MM.1S (cell line): ENCODE measurements around the gene MPND.

ENCODE experiments used
- DNase-seq: peaks from one replicate; pipeline ENCODE4 v3.0.0-alpha.2; 2015
- H2AFZ ChIP-seq: fragments of 300-600 bp; sonication (generic); 2 replicates; pipeline ENCODE4 v1.6.0; 2016; ENCODE audit warnings: antibody characterized with exemption, low read length
- H3F3A ChIP-seq: fragments of 300-600 bp; sonication (generic); 2 replicates; pipeline ENCODE4 v1.6.1; 2016; ENCODE audit warnings: mild to moderate bottlenecking, antibody characterized with exemption, low read length, moderate library complexity, mixed read lengths; ENCODE audit not compliant: insufficient read depth
- H3K27ac ChIP-seq: fragments of 300-600 bp; sonication (generic); 2 replicates; pipeline ENCODE4 v1.5.1; 2016; ENCODE audit warnings: mild to moderate bottlenecking, low read length
- H3K27me3 ChIP-seq: fragments of 300-600 bp; sonication (generic); replicated peaks from 2 replicates; pipeline ENCODE4 v1.6.0; 2016; ENCODE audit warnings: low read length; ENCODE audit not compliant: insufficient read depth
- H3K36me3 ChIP-seq: fragments of 300-600 bp; sonication (generic); replicated peaks from 2 replicates; pipeline ENCODE4 v1.6.1; 2016; ENCODE audit warnings: mild to moderate bottlenecking, low read length, mixed read lengths; ENCODE audit not compliant: insufficient read depth
- H3K4me1 ChIP-seq: fragments of 300-600 bp; sonication (generic); 2 replicates; pipeline ENCODE4 v1.6.1; 2016; ENCODE audit warnings: low read length, mixed read lengths
- H3K4me2 ChIP-seq: fragments of 300-600 bp; sonication (generic); 2 replicates; pipeline ENCODE4 v1.6.0; 2016; ENCODE audit warnings: low read depth, low read length
- H3K4me3 ChIP-seq: fragments of 300-600 bp; sonication (generic); 2 replicates; pipeline ENCODE4 v1.5.1; 2016; ENCODE audit warnings: low read length, mixed read lengths
- H3K79me2 ChIP-seq: fragments of 300-600 bp; sonication (generic); 2 replicates; pipeline ENCODE4 v1.6.1; 2016; ENCODE audit warnings: mixed run types, low read length, mixed read lengths
- H3K9ac ChIP-seq: fragments of 300-600 bp; sonication (generic); 2 replicates; pipeline ENCODE4 v1.6.1; 2016; ENCODE audit warnings: low read length, mixed read lengths
- H3K9me2 ChIP-seq: fragments of 300-600 bp; sonication (generic); replicated peaks from 2 replicates; pipeline ENCODE4 v1.6.1; 2016; ENCODE audit warnings: mild to moderate bottlenecking, low read length, mixed read lengths; ENCODE audit not compliant: insufficient read depth
- H3K9me3 ChIP-seq: fragments of 300-600 bp; sonication (generic); replicated peaks from 2 replicates; pipeline ENCODE4 v1.6.1; 2016; ENCODE audit warnings: mild to moderate bottlenecking, low read length, mixed read lengths; ENCODE audit not compliant: insufficient read depth
- H4K20me1 ChIP-seq: fragments of 300-600 bp; sonication (generic); 2 replicates; pipeline ENCODE4 v1.6.1; 2016; ENCODE audit warnings: mild to moderate bottlenecking, low read length, moderate library complexity, mixed read lengths; ENCODE audit not compliant: insufficient read depth
- EZH2 ChIP-seq: fragments of 300-600 bp; sonication (generic); optimal IDR thresholded peaks from 2 replicates; pipeline ENCODE3; 2017; ENCODE audit warnings: low read depth, mild to moderate bottlenecking, antibody characterized with exemption, low read length, mixed read lengths
- EZH2phosphoT487 ChIP-seq: fragments of 300-600 bp; sonication (generic); IDR thresholded peaks from 2 replicates; pipeline ENCODE4 v1.6.1; 2018; ENCODE audit warnings: antibody characterized with exemption, low read length
- TF ChIP-seq, protein P1 (sequence below): fragments of 300-600 bp; sonication (generic); IDR thresholded peaks from 2 replicates; pipeline ENCODE4 v1.5.1; 2016; ENCODE audit warnings: antibody characterized with exemption, low read length, mixed read lengths

Gene MPND

DNA sequence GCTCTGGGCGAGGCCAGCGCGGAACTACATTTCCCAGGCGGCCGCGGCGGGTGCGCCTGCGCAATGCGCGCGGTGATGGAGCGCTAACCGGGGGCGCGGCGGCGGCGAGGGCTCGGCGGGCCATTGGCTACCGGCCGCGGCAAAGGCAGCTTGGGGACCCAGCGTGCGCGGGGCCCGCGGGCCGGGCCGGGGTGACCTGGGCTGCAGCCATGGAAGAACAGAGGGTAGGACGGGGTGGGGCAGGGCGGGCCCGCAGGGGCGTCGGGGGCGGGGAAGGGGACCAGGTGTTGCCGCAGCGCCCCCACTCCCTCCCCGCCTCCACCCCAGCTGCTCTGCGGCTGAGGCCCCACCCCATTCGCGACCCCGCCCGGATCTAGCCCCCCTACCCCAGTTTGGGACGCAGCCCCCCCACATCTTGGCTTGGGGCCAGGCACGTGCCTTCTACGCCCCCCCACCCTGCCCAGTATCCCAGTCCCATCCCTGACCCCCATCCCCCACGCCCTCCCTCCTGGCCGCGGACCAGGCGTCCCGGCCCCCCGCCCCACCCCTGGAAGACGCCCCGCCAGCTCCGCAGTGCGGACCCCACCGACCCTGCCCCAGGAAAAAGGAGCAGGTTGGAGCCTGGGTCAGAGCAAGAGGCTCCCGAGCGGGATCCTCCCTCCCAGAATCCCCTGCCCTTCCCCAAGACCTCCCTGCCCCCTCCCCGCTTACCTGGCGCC, 38.7 kb upstream of the MPND start, which contains the start of gene FSD1:
Gene FSD1 (plus strand): TSS at position 61 of the 719 bp plus-strand sequence. CDS start 149 bp downstream, at position 210.
- Histone ChIP-seq H3F3A (no peaks in the 10 kb centered on the region), H3K9ac (no peak within 1 kb of the TSS), H4K20me1 (no peaks in the 10 kb centered on the region), H3K4me1 (no peaks in the 10 kb centered on the region), H3K27ac (no peak within 1 kb of the TSS), H3K36me3 (no peaks in the 10 kb centered on the region), H3K79me2 (no peaks in the 10 kb centered on the region), H2AFZ (no peak within 1 kb of the TSS), H3K27me3 (peaks cover 81% of the 10 kb centered on the region), H3K9me2 (no peaks in the 10 kb centered on the region), H3K4me3 (no peak within 1 kb of the TSS), H3K9me3 (no peaks in the 10 kb centered on the region), H3K4me2 (no peak within 1 kb of the TSS)
- TF ChIP-seq EZH2phosphoT487, result no peak
- TF ChIP-seq, protein P1, sequence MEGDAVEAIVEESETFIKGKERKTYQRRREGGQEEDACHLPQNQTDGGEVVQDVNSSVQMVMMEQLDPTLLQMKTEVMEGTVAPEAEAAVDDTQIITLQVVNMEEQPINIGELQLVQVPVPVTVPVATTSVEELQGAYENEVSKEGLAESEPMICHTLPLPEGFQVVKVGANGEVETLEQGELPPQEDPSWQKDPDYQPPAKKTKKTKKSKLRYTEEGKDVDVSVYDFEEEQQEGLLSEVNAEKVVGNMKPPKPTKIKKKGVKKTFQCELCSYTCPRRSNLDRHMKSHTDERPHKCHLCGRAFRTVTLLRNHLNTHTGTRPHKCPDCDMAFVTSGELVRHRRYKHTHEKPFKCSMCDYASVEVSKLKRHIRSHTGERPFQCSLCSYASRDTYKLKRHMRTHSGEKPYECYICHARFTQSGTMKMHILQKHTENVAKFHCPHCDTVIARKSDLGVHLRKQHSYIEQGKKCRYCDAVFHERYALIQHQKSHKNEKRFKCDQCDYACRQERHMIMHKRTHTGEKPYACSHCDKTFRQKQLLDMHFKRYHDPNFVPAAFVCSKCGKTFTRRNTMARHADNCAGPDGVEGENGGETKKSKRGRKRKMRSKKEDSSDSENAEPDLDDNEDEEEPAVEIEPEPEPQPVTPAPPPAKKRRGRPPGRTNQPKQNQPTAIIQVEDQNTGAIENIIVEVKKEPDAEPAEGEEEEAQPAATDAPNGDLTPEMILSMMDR, result no peak
- TF ChIP-seq EZH2, result no peak
- DNase-seq, result no peak

DNA sequence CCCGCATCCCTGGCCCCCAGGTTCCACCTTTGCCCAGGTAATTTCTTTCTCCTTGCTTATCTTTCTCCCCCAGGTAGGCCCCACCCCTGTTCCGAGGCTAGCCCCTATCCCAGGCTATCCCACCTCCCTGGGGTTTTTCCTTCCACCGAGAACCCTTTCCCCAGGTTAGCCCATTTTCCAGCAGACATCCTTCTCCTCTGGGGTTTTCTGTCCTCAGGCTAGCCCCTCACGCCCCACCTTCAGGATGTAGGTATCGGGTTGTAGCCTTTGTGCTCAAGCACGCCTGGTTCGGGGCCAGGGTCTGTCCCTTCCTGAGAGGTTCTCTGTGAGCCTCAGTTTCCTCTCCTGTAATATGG, 38.1 kb upstream of the MPND start:
- H3K9ac ChIP-seq, result no peak overlapping the region
- peaks cover 79% of the 10 kb centered on the region for H3K27me3 ChIP-seq
- H3F3A ChIP-seq, result no peaks in the 10 kb centered on the region
- H3K36me3 ChIP-seq, result no peaks in the 10 kb centered on the region
- TF ChIP-seq, protein P1, result no peak
- TF ChIP-seq EZH2 (no peak), EZH2phosphoT487 (no peak)
- no peaks in the 10 kb centered on the region for H3K79me2 ChIP-seq
- no peak overlapping the region for H3K4me3 ChIP-seq
- H4K20me1 ChIP-seq, result no peaks in the 10 kb centered on the region
- no peak overlapping the region for H3K27ac ChIP-seq
- H3K4me2 ChIP-seq, result no peak overlapping the region
- H3K9me2 ChIP-seq, result no peaks in the 10 kb centered on the region
- no peak for DNase-seq
- H2AFZ ChIP-seq, result no peak overlapping the region
- H3K4me1 ChIP-seq, result no peaks in the 10 kb centered on the region
- no peaks in the 10 kb centered on the region for H3K9me3 ChIP-seq

DNA sequence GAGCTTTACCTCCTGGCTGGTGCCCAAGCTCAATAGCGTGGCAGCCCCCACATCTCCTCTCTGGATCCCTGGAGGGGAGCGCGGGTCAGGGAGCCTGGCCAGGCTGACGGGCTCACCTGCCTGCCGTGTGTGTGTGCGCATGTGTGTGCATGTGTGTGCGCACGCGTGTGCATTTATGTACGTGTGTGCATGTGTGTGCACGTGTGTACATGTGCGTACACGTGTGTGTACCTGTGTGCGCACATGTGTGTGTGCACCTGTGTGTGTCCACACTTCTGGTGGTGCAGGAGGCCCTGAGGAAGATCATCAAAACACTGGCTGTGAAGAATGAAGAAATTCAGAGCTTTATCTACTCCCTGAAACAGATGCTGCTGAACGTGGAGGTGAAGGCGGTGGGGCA, 37.7 kb upstream of the MPND start:
- Histone ChIP-seq H3K4me1 (no peaks in the 10 kb centered on the region), H3K36me3 (no peaks in the 10 kb centered on the region)
- DNase-seq, result no peak

More for the DNA sequence above, 37.7 kb upstream of the MPND start:
- Histone ChIP-seq H3K27ac (no peak overlapping the region), H3K9ac (no peak overlapping the region), H3F3A (no peaks in the 10 kb centered on the region), H2AFZ (no peak overlapping the region), H3K4me3 (no peak overlapping the region), H3K79me2 (no peaks in the 10 kb centered on the region), H3K4me2 (no peak overlapping the region), H3K27me3 (peaks cover 74% of the 10 kb centered on the region), H3K9me3 (no peaks in the 10 kb centered on the region), H4K20me1 (no peaks in the 10 kb centered on the region), H3K9me2 (no peaks in the 10 kb centered on the region)
- TF ChIP-seq EZH2 (no peak), EZH2phosphoT487 (no peak)
- TF ChIP-seq, protein P1, result no peak
